Measurements from ENCODE around the gene EVA1A.
"Not testable (repeated sequence)": the region's sequence is repeated elsewhere in the genome, so short reads cannot be mapped to it uniquely, and the experiment has no call there.

The EVA1A gene

GRCh38 chr2:75517547-75518230 is 43.0 kb downstream of the EVA1A start:
- no peak for DNase-seq (ENCODE audit: low read depth)

GRCh38 chr2:75516378-75517360 is 44.1 kb downstream of the EVA1A start:
- DNase-seq (ENCODE audit: low read depth), result no peak

- no peak for DNase-seq (ENCODE audit: low read depth)
These were observed 45.0 kb downstream of the EVA1A start for GRCh38 chr2:75515584-75516368.

GRCh38 chr2:75513616-75514170 is 47.0 kb downstream of the EVA1A start:
- peak; percentile 32 for DNase-seq (ENCODE audit: low read depth)

GRCh38 chr2:75512455-75513212 is 48.1 kb downstream of the EVA1A start:
- no peak for DNase-seq (ENCODE audit: low read depth)

- peak; percentile 51 for DNase-seq (ENCODE audit: low read depth)
These were observed 54.5 kb downstream of the EVA1A start for GRCh38 chr2:75506101-75506697.

GRCh38 chr2:75505012-75505411 is 55.7 kb downstream of the EVA1A start:
- no peak for DNase-seq (ENCODE audit: low read depth)

- DNase-seq (ENCODE audit: low read depth), result peak; percentile 95
These were observed 57.6 kb downstream of the EVA1A start for GRCh38 chr2:75503048-75503607.

GRCh38 chr2:75500633-75501032 is 60.1 kb downstream of the EVA1A start:
- peak; percentile 72 for DNase-seq (ENCODE audit: low read depth)

- no peak for DNase-seq (ENCODE audit: low read depth)
These were observed 61.2 kb downstream of the EVA1A start for GRCh38 chr2:75499534-75499933.

GRCh38 chr2:75498907-75499306 is 61.8 kb downstream of the EVA1A start:
- DNase-seq (ENCODE audit: low read depth), result peak; percentile 75

GRCh38 chr2:75497256-75497655 is 63.5 kb downstream of the EVA1A start:
- DNase-seq (ENCODE audit: low read depth), result peak; percentile 65

GRCh38 chr2:75495862-75496261 is 64.9 kb downstream of the EVA1A start:
- DNase-seq (ENCODE audit: low read depth), result no peak

GRCh38 chr2:75494137-75494769 is 66.5 kb downstream of the EVA1A start:
- peak; percentile 42 for DNase-seq (ENCODE audit: low read depth)

- DNase-seq (ENCODE audit: low read depth), result no peak
These were observed 67.5 kb downstream of the EVA1A start for GRCh38 chr2:75493230-75493629.

GRCh38 chr2:75491129-75491753 is 69.5 kb downstream of the EVA1A start:
- no peak for DNase-seq (ENCODE audit: low read depth)

- peak; percentile 15 for DNase-seq (ENCODE audit: low read depth)
These were observed 71.0 kb downstream of the EVA1A start for GRCh38 chr2:75489721-75490120.

GRCh38 chr2:75488157-75488556 is 72.6 kb downstream of the EVA1A start:
- no peak for DNase-seq (ENCODE audit: low read depth)

GRCh38 chr2:75486735-75487134 is 74.0 kb downstream of the EVA1A start:
- not testable (repeated sequence) for DNase-seq (ENCODE audit: low read depth)
